NCI-H345 treated with DMSO at 0.1 percent for 48 hours (cell line): Measurements from ENCODE around the gene STMP1.

Source experiments
- DNase-seq: peaks from one replicate; lab custom pipeline; 2025; ENCODE audit not compliant: unreplicated experiment; lab: John Stamatoyannopoulos, UW

STMP1 gene

DNA sequence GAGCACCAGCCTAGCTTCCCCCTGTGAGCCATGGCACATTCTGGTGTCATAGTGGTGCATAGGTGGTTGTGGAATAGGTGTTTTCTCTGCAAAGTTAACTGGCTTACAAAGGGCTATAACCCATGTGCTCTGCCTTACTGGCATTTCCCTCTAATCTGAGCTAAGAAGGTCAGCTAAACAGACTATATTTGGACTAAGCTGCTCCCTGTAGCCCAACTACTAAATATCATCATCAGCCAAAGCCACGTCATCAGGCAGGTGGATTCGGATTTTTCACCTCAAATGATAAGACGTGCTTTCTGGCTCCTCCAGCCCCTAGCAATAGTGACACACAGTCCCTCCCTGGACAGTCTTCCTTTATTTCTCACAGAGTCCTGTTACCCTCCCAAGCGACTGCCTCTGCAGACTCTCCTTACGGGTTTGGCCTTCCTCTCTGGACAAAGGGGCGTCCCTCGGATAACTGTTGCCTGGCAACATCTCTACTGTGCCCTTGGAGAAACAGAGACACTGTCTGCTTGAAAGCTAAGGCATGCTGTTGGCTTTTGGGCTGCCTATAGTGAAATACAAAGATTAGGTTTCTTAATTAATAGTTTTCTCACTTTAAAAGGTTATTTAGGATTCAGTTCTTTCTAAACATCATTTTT lies 56.6 kb downstream of the STMP1 start:
- DNase-seq: no peak

GRCh38 chr7:135719688-135720087 lies 57.4 kb downstream of the STMP1 start:
- DNase-seq: no peak

GRCh38 chr7:135721198-135721820 lies 59.0 kb downstream of the STMP1 start:
- no peak for DNase-seq

DNA sequence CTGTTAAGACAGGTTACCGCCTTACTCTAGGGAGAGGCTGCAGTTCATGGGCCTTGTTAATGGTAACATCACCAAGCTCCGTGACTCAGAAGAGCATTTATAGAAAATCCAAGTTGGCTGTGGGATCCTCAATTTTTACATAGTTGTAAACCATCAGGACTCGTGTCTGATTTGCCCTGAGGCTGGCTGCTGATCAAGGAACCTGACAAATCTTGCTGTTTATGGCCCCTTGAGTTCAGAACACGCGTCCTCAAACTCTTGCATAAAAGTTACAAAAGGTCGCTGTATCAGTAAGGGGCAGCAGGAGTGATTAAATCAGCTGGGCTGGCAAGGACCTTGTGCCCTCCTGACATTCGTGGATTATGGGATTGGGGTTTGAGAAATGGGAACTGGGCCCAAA lies 61.1 kb downstream of the STMP1 start:
- no peak for DNase-seq
